Measurements from ENCODE around the gene SMAD3.

SMAD3 gene

DNA sequence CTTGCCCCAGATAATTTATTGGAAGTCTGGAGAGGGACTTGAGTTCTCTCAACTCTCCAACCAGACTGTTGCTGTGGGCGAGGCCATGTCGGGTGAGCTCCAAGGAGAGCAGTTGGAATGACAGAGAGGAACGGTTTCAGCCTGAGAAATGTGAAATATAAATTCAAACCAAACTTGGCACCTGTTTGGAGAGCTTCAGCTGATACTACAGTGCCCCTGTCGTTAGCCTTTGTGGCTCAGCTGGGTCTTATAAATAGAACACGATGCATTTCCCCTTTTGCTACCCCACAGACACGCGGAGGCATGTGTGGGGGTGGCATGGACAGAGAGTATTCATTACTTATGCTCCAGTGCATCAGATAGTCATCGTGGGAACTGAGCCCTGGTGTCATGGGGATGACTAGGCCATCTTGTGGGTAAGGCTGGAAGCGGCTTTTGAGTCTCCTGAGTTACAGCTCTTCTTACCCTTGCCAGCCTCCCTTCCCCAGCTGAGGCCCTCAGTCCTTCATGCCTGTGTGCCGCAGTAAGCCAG lies 15.6 kb downstream of the SMAD3 start:
- peak; percentile 34 to 51 for DNase-seq (ENCODE audit: low read depth in 2 of 2)

DNA sequence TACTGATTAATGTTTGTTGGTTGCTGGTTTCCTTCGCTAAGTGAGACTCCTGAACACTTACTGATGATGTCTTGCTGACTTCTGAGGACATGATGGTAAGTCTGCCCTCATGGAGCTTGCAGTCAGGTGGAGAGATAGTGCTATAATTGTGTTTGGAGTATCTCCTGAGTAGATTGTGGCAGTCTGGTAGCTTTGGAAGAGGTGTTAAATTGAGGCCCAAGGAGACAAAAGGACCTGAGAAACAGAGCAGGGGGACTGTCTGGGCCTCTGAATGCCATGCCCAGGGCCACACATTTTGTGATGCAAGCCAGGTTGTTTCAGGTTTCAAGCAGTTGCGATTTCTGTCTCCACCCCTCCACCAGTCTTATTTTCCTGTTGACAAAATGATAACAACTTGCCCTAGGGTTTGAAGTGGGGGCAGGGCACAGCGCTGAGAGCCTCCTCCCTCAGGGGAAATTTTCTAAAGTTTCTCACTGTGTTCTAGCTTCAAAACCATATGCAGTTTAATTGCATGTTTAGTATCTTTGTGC lies 16.7 kb downstream of the SMAD3 start:
- no peak for DNase-seq (ENCODE audit: low read depth in 2 of 2)

DNA sequence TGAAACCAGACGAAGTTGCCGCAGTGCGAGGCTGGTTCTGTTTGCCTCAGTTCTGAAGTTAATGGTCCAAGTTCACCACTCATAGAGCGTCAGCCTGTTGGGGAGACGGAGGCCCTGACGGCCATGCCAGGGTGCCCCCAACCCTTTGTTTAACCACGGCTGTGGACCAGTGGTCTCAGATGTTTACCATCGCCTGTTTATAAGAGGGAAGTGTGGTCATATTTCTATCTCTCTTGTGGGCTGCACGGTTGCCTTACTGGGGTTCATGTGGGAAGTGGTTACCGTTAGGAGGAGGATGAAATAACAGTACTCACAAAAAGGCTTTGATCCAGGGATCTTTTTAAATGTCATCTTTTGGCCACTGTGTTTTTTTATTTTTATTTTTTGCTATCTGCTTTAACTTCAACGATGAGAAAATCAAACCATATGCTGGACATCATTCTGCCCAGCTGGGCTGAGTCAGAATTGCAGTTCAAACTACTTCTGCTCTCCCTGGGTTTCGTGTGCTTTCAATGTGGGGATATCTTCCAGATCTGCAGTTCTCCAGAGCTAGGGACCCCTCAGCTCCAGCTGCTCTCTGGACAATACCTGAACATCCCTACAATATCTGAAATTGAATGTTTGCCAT lies 17.8 kb downstream of the SMAD3 start:
- no peak for DNase-seq (ENCODE audit: low read depth in 2 of 2)

DNA sequence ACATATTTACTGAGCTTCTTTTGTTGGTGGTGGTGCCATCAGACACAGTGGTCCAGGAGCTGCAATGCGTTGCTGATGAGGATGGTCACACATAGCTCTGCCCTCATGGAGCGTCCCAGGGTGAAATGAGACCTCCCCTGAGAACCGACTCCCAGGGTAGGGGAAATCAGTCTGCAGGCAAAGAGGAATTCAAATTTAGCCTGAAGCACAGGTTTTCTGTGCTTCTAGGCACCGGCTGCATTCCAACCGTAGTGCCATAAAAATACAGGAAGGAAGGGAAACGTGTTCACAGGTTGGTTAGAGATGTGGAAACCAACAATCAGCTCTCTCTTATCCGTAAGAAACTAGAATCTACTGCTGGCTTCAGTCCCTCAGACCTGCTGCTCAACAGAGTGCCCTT lies 19.2 kb downstream of the SMAD3 start:
- DNase-seq (ENCODE audit: low read depth in 2 of 2): no peak

DNA sequence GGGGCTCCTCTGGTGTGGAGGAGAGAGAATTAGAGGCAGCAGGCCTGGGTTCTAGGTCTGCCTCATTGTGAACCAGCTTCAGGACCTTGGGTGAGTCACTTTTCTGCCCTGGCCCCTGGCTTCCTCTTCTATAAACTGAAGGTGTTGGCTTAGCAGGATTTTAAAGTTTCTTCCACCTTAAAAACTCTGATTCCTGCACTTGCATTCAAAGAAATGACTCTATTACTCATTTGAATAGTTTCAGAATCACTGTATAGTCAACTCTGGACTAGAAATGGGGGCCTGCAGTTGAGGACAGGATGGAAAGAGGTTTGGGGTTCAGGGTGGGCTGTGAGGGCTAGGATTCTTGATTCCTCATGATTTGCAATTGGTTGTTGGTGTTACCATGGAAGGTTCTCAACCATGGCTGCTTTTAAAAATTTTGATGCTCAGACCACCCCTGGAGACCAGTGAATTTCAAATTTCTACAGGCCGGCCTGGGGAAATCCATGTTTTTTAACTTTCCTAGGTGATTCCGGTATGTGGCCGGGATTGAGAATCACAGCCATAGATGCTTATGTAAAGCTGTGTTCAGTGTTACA lies 19.9 kb downstream of the SMAD3 start:
- no peak for DNase-seq (ENCODE audit: low read depth in 2 of 2)

DNA sequence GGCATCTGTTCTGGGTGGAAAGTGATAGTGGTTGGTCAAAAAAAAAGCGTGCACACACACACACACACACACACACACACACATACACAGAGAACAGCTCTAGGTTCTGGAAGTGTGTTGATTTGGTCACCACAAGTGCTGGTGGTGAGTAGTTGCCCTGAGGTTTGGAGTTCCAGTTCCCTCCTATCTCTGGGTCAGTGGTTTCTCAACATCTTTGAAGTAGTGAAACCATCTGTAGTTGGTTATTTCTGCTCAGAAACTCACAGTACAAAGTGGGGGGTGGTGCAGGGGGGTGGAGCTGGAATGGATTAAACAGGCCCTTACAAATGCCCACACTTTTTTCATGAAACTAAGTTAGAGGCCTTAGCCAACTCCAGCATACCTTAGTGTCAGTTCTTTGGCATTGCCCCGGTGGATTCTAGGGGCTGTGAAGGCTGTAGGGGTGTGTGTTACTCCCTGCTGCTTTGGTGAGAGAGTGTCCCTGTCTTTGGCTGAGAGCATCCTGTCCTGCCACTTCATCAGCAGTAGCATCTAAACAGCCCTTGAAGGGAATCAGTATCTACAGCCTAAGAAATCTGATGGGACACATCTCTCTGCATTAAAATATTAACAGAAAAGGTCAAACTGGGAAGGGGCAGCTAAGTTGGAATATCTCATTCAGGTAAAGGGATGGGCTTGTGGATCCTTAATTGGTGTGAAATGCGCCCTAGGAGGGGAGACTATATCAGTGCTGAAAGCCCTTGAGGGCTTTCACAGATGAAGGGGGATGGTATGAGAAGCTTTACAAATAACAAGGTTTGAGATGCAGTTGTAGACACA lies 20.6 kb downstream of the SMAD3 start:
- no peak for DNase-seq (ENCODE audit: low read depth in 2 of 2)

DNA sequence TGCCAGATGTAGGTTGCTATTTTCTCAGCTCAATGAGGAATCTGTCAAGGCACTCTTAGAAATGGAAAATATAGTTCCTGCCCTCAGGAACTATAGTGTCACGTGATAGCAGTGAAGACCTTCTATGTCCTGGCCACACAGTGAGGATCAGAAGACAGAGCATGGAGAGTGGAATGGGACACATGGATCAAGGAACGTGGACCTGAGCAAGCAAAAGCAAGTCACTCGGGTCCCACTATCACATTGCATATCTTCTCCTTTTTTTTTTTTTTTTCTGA lies 21.2 kb downstream of the SMAD3 start:
- DNase-seq (ENCODE audit: low read depth in 2 of 2): no peak

DNA sequence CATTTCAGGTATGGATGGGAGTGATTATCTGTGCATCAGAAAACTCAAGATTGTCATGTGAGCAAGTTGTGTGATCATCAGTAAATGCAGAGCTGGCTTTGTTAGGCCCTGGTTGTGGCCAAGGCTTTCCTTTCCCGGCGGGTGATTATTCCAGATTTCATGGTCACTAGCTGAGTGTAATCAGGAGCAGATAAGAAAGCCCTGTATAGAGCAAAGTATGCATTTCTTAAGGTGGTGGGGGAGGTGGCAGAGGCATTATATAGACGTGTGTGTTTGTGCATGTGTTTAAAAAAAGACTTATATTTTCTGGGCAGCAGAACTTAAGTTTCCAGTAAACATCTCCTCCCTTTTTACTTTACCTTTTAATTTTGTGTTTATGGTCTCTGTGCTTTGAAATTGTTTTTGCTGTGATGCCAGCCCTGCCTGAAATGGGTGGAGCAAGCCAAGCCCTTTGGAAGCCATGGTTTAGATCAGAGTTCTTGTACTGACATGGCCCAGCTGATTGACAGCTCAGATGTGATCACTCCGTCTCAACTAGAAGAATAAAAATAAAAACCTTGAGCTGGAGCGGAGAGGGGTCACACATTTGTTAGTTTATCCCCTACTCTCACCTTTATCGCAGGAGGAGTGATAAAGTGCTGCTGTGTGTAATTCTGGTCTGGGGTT lies 22.2 kb downstream of the SMAD3 start:
- no peak for DNase-seq (ENCODE audit: low read depth in 2 of 2)

DNA sequence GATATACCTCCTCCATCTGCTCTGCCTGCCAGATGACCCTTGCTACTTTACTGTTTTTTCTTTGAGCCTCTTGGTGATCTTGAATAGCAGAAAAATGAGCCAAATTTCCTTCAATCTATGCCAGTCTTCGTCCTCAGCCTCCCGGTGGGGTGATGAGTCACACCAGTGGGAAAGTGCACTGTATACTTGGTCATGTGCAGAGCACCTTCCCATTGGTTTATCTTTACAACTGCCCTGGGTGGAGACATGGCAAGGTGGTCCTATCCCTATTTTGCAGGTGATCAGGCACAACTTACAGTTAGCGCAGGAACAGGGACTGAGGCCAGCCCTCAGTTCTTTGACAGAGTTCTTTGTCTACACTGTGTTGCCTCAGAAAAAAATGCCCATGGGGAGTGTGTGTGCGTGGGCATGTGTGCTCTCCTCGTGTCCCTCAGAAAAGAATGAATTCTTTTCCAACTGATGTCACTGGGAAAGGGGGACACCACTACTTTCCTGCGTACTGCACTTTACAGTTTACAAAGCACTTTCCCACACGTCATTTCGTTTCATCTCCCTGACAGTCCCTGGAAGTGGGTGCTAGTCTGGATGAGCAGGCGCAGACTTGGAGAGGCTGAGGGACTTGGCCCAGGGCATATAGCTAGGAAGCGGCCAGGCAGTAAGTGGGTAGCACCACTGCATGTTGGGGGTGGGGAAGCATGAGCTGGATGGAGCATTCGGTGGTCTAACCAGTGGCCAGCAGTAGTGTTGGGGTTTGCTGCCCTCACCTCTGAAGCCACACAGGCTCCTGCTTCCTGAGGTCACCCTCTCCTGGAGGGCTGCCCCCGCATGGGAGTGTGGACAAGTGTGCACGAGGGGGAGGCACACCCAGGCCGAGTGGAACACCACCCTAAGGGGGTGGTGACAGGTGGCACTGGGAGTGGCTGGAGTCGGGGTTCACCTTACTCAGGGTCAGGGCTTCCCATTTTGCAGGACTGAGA lies 24.1 kb downstream of the SMAD3 start:
- DNase-seq (ENCODE audit: low read depth in 2 of 2): no peak

DNA sequence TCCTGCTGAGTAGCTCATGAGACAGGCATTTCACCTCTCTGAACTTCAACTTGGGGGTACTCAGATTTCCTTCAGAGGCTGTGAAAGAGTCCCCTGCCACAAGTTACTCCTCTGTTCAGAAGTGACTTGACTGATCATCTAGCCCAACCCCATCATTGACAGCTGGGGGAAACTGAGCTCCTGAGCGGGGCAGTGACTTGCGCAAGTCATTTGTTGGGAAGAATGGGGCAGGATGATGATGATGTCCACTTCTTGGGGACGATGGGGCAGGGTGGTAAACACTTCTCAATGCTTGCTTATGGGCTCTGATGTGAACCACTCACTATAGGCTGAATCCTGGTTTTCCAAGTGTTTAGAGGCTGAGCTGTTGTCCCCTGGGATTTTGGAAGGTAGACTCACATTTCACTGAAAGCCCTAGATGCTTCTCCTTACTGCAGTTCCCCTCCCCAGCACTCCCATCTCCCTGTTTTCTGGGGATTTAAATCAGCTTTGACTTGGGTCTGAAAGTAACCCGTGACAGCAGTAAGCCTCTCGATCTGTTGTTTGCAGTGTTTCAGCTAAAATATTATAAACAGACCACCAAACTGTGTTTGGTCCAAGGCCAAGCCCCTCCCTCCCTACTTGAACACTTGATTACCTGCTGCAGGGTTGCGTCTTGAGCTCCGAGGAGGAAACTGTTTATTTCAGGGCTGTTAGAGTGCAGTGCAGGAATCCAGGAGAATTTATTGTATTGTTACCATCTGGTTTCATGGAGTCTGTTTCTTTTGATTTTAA lies 25.1 kb downstream of the SMAD3 start:
- DNase-seq (ENCODE audit: low read depth in 2 of 2): no peak

DNA sequence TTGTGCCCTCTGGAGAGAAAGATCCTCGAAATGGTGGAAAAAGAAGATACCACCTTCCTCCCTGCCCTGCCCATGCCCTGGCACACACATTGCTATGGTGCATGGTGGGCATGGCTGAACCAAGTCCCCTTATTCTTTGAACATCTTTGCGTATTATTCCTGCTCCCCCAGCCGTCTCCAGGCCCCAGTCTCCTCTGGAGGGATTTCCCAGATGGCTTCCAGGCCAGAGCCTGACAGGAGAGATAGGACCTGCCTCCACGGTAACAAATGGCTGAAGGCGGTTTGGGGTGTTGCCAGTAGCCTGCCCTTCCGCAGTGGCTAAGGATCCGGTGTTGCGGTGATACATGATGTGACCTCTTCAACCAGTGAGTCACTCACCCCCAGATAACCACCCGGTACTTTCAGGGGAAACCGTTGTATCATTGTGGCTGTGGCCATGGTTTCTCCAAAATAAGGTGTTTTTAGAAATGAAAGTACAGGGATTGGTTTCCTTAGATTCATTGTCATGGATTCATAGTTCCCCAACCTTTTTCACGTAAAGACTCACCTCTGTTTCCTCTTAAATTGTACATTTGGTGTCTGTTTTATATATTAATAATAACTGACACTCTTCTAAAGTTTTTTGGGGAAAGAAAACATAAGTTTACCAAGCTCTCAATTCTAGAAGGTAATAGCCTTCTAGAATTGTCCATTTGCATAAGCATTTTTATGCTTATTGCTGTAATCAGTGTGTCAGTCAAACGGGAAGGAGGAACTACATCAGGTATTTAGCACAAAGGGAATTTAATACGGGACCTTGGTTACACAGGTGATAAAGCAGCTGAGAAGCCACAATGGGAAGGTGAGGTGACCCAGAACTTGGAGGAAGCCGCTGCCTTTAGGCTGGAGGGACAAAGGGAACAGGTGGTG lies 25.9 kb downstream of the SMAD3 start:
- DNase-seq (ENCODE audit: low read depth in 2 of 2): peak; percentile 51 to 56

DNA sequence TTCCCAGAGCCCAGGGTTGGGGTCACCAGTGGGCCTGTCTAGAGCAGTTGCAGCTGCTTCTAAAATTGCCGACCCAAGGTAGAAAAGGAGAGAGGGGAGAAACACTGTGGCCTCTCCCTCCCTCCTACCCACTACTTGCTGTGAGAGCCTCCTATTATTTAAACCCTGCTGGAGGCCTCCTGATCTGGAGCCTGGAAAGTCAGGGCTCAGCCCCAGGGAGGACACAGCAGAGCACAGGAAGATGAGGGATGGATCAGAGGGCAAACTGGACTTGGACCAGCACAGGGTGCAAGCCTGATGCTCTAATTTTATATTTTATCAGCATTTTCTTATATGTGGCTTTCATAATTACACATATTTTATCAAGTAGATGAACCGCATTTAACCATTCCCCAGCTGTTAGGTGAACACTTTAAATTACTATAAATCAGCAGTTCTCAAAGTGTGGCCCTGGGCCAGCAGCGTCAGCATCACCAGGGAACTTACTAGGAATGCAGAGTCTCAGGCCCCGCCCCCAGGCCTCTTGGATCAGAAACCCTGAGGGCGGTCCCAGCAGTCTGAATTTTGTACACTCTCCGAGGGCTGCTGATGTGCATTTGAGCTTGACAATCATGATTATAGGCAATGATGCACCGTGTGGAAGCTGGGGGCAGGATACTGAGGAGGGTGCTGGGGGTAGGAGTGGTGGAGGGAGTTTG lies 26.7 kb downstream of the SMAD3 start:
- no peak for DNase-seq (ENCODE audit: low read depth in 2 of 2)

DNA sequence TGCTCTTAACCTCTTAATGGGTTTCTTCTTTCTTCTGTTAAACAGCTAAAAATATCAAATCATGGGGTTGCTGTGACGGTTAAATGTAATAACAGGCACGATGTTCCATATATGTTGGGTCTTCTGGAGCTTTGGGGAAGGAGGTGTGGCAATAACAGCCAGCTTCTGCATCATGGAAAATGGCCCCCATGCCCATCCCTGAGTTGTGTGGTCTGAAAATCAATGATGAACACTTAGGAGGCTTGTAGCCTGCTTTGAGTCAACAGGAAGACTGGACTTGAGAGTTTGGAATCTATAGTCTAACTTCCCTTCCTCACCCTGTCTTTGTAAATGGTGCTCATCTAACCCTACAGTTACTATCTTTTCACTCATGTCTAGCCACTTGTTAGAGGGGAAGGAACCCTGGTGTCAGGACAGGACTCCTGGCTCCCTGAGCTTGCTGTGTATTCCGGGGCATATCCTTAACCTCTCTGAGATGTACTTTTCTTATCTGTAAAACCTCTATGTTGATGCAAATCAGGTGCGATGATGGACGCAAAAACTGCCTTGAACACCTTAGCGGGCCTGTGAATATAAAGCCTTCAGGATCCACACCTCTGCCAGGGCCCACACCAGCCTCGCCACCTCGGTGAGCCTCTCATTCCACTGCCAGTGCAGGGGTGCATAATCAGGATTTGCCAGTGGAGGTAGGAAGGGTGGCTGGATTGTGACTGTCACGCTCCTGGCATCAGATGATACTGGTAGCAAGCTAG lies 27.5 kb downstream of the SMAD3 start:
- DNase-seq (ENCODE audit: low read depth in 2 of 2): no peak

DNA sequence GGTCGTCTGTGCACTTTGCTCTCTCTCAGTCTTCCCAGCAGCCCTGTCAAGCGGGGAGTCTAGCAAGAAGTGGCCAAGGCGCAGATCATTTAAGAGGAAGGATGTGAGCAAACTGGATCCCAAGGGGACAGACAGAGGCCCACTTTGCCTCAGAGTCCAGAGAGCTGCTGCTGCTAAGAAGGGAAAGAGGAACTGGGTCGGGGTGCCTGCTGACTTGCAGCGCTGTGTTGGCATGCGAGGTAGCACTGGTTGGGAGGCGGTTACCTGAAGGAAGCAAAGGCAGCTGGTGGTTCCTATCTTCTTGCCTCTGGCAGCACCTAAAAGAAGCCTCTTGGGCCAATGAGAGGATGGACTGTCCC lies 28.1 kb downstream of the SMAD3 start:
- DNase-seq (ENCODE audit: low read depth in 2 of 2): no peak

DNA sequence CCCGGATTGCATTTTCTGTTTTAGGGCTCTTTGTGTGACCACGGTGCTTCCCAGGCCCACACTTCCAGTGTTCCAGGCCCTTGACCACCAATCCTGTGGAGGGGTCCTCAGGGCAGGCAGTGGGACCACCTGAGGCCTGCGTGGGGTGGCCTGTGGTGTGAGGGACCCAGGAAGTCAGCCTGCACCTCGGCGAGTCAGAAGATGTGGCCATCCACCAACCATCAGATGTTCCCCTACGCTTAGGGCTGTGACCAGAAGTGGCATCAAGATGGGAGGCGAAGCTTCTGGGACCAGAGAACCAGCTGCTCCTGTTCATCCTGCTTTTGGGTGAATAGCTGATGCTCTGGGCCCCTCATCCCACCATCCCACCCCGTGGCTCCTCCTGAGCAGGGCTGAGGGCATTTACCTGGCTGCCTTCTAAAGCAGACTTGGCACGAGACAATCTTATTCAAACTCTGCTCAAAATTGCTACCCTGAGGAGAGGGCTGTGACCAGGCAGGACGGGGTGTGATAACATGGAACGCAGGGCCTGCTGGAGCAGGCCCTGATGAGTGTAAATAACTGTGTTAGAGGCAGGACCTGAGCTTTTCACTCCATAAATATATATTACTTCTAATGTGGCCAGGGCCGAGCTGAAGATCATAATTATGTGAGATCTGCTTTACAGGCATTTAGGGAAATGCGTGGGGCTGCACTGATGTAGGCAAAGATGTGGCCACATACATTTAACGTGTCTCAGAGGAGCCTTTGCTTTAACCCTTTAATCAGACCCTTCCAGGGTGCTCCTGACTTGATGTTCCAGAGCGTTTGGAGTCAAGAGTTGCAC lies 28.8 kb downstream of the SMAD3 start:
- no peak for DNase-seq (ENCODE audit: low read depth in 2 of 2)

DNA sequence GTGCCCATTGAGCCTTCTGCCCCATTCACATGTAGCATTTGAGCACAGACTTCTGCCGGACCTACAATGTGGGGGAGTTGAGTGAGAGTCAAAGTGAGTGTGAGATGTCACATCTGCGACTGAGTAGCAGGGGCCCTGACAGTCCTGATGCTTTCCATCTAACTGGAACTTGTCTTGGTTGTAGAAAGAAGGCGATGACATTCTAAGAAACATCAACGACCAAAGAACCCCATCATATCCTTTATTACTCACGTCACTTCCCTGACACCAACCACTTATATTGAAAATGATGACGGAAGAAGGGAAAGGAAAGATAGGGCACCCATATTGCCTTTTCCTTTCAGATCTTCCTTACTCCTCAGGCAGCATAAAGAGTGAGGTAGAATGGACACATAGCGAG lies 30.5 kb downstream of the SMAD3 start:
- no peak for DNase-seq (ENCODE audit: low read depth in 2 of 2)
